Measurements from ENCODE around the gene ATP8B4. TPM values are rescaled to one million over a fixed set of nuclear protein-coding genes. Genes with fewer than 3 reads are reported as not detected.

The ATP8B4 gene
- total RNA-seq, 6 experiments from 2014 or later: 4.5 to 10.1 (median 6.7) TPM

DNA sequence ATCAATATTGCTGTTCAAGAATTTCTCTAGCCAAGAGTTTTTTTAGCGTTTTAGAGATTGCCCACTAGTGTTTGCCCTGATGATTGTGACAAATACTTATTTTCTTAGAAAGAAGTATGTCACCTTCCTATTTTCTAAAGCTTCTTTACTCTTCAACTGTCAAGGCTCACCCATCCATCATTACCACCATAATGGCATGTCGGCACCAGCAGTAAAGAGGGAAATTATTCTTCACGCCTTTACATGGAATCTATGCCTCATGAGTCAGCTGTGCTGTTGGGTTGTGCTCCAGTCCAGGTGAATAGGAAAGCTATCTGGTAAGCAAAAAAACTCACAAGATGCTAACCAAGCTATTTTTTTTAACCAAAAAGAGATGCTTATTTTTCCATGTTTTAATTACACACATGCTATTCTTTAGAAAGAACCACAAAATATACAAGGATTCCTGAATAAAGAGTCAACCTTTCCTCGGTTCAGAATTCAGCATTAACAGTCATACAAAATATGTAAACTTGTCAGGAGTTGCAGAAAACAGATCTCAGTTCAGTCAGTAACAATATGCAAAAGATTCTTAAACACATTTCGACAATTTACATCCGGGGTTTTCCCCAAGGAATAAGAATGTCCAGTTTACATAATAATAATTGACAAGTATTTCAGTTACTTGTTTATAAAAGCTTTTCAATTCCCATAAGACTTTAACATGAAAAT is 128.0 kb downstream of the ATP8B4 start:
- TF ChIP-seq, protein P1, sequence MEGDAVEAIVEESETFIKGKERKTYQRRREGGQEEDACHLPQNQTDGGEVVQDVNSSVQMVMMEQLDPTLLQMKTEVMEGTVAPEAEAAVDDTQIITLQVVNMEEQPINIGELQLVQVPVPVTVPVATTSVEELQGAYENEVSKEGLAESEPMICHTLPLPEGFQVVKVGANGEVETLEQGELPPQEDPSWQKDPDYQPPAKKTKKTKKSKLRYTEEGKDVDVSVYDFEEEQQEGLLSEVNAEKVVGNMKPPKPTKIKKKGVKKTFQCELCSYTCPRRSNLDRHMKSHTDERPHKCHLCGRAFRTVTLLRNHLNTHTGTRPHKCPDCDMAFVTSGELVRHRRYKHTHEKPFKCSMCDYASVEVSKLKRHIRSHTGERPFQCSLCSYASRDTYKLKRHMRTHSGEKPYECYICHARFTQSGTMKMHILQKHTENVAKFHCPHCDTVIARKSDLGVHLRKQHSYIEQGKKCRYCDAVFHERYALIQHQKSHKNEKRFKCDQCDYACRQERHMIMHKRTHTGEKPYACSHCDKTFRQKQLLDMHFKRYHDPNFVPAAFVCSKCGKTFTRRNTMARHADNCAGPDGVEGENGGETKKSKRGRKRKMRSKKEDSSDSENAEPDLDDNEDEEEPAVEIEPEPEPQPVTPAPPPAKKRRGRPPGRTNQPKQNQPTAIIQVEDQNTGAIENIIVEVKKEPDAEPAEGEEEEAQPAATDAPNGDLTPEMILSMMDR (IDR thresholded peaks at IDR 0.05): no peak
- no peak for TF ChIP-seq POLR2A (IDR thresholded peaks at IDR 0.05)
- DNase-seq (no peak), ATAC-seq (no peak)
- Histone ChIP-seq H3K9me3 (no peaks in the 10 kb centered on the region), H3K36me3 (no peaks in the 10 kb centered on the region), H3K4me3 (no peak overlapping the region), H3K27me3 (no peaks in the 10 kb centered on the region), H3K27ac (no peak overlapping the region), H3K4me1 (no peaks in the 10 kb centered on the region)
- intact Hi-C loops (cut with DNase I): no loop called here
- 84% methylated on average over 6 of the region's 6 CpGs for WGBS (ENCODE audit: insufficient coverage, low coverage, low lambda C conversion rate, missing lambda C conversion rate)

DNA sequence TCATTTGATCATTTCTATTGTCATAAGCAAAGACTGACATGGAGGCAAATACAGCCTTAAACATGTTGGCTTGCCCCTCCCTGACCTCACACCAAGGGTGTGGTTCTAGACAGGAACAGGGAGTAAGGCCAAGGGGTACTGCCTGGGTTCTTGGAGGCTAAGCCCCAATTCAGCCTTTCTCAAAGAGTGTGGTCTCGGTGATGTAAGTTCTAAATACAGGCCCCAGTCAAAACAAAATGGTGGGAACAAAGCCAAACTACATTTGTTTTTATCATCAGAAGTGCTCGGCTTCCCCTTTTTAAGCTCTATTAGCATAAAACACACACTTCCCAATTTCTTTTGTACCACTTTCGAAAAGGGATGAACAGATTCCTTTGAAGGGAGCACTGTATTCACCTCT is 129.5 kb downstream of the ATP8B4 start:
- ATAC-seq (peak in 1 of 4 donors; percentile 24), DNase-seq (no peak)
- no peaks in the 10 kb centered on the region for H3K27me3 ChIP-seq
- H3K9me3 ChIP-seq: no peaks in the 10 kb centered on the region
- intact Hi-C loops (cut with DNase I): no loop called here
- H3K27ac ChIP-seq: no peak overlapping the region
- no peaks in the 10 kb centered on the region for H3K36me3 ChIP-seq
- no peak overlapping the region for H3K4me3 ChIP-seq
- TF ChIP-seq POLR2A (IDR thresholded peaks at IDR 0.05): no peak
- TF ChIP-seq, protein P1 (IDR thresholded peaks at IDR 0.05): no peak
- no peaks in the 10 kb centered on the region for H3K4me1 ChIP-seq
- 67% methylated on average over 3 of the region's 3 CpGs for WGBS (ENCODE audit: insufficient coverage, low coverage, low lambda C conversion rate, missing lambda C conversion rate)

DNA sequence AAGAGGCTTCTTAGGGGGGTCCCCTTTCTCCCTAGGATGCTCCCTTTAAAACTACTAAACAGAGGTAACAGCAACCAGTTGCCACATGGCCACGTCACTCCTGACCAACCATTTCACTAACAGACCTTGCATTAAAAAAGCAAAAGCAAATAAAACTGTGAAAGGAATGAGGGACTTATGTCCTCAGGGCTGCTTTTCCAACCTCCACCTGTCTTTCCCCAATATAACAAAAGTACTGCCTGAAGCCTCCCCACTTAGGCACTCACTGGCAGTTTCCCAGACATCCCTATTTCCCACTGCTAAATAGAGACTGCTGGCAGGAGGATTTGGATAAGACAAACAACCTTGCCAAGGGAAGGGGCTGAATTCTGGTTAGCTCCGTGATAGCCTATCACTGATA is 130.3 kb downstream of the ATP8B4 start:
- DNase-seq: no peak
- intact Hi-C loops (cut with DNase I): no loop called here
- no peaks in the 10 kb centered on the region for H3K27me3 ChIP-seq
- H3K4me1 ChIP-seq: no peaks in the 10 kb centered on the region
- no peak overlapping the region for H3K27ac ChIP-seq
- no peak overlapping the region for H3K4me3 ChIP-seq
- H3K36me3 ChIP-seq: no peaks in the 10 kb centered on the region
- 81% methylated on average over 2 of the region's 2 CpGs for WGBS (ENCODE audit: insufficient coverage, low coverage, low lambda C conversion rate, missing lambda C conversion rate)
- ATAC-seq: no peak
- no peak for TF ChIP-seq POLR2A (IDR thresholded peaks at IDR 0.05)
- TF ChIP-seq, protein P1 (IDR thresholded peaks at IDR 0.05): no peak
- no peaks in the 10 kb centered on the region for H3K9me3 ChIP-seq

DNA sequence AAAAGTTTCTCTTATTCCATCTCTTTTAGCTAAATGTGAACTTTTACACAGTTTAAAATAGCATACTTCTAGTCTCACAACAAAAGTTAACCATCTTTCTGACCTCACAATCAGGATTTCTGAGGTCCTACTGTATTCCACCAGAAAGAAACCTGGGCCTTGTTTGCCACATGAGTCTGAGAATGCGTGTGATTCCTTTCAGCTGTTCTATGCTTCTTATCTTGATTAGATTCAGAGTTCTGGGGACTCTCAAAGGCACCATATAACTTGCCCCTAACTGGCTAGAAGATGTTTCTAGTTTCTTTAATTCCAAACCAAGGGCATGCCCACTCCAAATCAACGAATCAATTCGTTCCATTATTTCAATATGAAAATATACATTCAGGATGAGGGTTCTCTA is 131.1 kb downstream of the ATP8B4 start:
- no peak overlapping the region for H3K4me3 ChIP-seq
- ATAC-seq (no peak), DNase-seq (no peak)
- H3K9me3 ChIP-seq: no peaks in the 10 kb centered on the region
- no peaks in the 10 kb centered on the region for H3K36me3 ChIP-seq
- TF ChIP-seq POLR2A (IDR thresholded peaks at IDR 0.05): no peak
- TF ChIP-seq, protein P1 (IDR thresholded peaks at IDR 0.05): no peak
- intact Hi-C loops (cut with DNase I): no loop called here
- WGBS (ENCODE audit: insufficient coverage, low coverage, low lambda C conversion rate, missing lambda C conversion rate): 84% methylated on average over 3 of the region's 3 CpGs
- H3K27ac ChIP-seq: no peak overlapping the region
- no peaks in the 10 kb centered on the region for H3K27me3 ChIP-seq
- H3K4me1 ChIP-seq: no peaks in the 10 kb centered on the region

All from right lobe of liver (tissue), 6 donors.